GM19238 (cell line): ENCODE results near the gene SSU72.
"Not testable (repeated sequence)": the region's sequence is repeated elsewhere in the genome, so short reads cannot be mapped to it uniquely, and the experiment has no call there.

Experiments used
- DNase-seq: peaks from one replicate; pipeline ENCODE4 v3.0.0; 2011; ENCODE audit warnings: low spot score; ENCODE audit not compliant: insufficient read length

The SSU72 gene

DNA sequence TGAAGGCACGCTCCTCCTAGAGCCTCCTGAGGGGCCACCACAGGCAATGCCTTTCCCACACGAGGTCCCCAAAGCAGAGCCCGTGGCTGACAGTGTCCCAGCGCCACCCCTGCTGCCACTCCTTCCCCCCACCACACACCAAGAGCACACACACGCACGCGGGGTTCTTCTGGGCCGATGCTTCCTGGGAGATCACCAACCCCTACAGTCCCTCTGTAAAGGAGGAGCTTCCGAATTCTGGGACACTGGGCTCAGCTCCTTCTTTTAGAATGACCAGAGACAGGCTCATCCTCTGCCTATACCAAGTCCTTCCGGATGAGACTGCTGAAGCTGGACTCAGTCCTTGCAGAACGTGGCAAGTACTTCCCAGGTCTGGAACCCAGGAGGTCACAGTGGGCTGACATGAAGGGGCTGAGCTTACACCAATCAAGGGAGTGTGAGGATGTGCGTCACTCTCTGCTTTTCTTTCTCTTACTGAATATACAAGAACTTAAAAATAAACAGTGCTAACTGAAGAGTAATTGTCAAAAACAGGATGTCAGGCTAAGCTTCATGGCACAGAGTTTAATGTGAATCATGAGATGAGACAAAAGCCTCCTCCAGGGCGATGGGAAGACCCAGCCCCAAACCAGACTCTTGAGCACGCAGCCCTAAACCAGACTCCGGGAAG lies 12.7 kb downstream of the SSU72 start:
- no peak for DNase-seq

DNA sequence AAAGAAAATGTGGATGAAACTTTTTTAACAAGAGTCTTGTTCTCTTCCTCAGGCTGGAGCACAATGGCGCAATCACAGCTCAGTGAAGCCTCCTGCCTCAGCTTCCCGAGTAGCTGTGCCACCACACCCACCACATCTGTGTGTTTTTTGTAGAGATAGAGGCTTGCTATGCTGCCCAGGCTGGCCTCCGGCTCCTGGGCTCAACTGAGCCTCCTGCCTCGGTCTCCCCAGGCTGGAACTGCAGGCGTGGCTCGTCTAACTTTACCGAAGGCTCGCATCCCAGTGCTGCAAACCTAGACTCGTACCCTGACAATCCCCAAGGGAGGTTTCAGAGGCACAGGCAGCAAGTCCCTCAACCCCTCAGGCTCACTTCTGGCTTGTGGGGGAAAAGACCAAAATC lies 14.5 kb downstream of the SSU72 start:
- no peak for DNase-seq

GRCh38 chr1:1559066-1559465 lies 15.6 kb downstream of the SSU72 start:
- no peak for DNase-seq

- no peak for DNase-seq
These were observed 16.1 kb downstream of the SSU72 start for GRCh38 chr1:1558591-1558990.

DNA sequence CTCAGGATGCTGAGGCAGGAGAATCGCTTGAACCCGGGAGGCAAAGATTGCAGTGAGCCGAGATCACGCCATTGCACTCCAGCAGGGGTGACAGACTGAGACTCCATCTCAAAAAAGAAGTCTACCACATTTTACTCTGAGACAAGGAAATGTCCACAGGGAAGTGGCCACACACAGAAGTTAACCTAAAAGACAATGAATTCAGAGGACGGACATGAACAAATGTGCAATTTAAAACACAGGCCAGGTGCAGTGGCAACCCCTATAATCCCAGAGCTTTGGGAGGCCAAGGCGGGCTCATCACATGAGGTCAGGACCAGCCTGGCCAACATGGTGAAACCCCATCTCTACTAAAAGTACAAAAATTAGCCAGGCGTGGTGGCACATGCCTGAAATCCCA lies 17.0 kb downstream of the SSU72 start:
- DNase-seq = not testable (repeated sequence)

GRCh38 chr1:1556961-1557360 lies 17.7 kb downstream of the SSU72 start:
- DNase-seq = not testable (repeated sequence)

DNA sequence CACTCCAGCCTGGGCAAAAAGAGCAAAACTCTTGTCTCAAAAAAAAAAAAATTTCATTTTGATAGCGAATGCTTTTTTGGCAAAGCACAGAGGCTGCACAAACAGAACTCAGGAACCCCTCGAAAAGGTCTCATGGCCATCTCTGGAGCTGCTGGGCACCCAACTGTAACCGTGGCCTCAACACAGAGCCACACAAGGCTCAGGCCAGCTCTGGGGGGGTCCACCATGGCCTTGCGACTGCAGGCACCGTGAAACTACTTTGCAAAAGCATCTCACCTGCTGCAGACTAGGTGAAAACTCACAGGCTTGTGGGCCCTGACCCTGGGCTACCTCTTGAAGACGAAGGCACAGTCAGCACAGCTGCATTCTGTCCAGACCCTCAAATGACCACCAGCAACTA lies 18.2 kb downstream of the SSU72 start:
- no peak for DNase-seq

GRCh38 chr1:1554926-1555915 lies 19.4 kb downstream of the SSU72 start:
- no peak for DNase-seq

GRCh38 chr1:1554550-1554925 lies 20.1 kb downstream of the SSU72 start:
- no peak for DNase-seq

DNA sequence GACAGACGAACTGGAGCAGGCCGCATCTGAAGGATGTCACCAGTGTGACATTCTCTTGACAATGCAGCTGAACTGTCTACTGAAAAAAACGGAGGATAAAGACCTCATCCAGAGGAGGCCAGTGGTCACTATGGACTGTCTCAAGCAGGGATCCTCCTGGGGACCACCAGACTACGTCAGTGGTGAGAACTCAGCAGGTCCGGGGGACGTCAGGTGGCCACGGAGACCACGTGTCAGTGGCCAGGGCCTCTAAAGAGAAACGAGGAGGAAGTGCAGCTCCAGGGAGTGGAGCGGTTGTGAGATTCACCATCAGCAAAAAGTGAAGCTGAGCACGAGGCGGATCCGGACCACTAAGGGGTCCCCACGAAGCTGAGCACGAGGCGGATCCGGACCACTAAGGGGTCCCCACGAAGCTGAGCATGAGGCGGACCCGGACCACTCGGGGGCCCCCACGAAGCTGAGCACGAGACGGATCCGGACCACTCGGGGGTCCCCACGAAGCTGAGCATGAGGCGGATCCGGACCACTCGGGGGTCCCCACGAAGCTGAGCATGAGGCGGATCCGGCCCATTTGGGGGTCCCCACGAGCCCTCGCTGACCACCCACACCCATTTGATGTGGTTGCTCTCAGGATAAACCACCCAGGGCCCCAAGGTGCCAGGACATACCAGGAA lies 20.7 kb downstream of the SSU72 start:
- no peak for DNase-seq

- no peak for DNase-seq
These were observed 22.4 kb downstream of the SSU72 start for GRCh38 chr1:1552263-1552639.

DNA sequence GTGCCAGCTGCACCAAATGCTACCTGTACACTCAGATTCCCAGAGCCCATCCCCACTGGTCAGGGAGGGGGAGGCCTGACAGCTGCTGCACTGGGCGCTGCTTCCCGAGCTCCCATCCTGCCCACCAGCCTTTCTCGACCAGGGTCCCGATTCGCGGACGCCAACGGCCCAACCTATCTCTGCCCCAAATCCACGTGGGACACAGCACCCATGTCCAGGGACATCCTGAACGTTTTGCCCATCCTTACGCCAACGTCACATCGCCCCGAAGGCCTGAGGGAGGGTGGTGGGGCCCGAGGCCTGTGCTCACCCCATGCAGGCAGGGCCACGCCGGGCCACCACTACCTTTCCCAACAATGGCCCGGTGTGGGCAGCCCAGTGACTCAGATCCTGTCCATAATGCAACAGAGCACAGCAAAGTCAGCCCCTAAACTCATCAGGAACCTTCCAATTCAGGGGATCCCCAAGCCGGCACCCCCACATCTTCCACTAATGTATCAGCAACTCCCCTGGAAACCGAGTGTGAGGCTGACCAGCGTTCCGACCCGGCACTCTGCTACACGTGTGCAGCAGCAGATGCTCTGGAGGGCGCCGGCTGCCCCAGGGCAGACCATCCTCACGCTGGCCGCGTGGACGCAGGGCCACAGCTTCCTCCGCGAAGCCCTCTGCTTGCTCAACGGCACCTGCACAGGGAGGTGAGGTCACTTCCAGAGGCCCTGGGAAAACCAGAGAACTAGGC lies 23.0 kb downstream of the SSU72 start:
- no peak for DNase-seq

DNA sequence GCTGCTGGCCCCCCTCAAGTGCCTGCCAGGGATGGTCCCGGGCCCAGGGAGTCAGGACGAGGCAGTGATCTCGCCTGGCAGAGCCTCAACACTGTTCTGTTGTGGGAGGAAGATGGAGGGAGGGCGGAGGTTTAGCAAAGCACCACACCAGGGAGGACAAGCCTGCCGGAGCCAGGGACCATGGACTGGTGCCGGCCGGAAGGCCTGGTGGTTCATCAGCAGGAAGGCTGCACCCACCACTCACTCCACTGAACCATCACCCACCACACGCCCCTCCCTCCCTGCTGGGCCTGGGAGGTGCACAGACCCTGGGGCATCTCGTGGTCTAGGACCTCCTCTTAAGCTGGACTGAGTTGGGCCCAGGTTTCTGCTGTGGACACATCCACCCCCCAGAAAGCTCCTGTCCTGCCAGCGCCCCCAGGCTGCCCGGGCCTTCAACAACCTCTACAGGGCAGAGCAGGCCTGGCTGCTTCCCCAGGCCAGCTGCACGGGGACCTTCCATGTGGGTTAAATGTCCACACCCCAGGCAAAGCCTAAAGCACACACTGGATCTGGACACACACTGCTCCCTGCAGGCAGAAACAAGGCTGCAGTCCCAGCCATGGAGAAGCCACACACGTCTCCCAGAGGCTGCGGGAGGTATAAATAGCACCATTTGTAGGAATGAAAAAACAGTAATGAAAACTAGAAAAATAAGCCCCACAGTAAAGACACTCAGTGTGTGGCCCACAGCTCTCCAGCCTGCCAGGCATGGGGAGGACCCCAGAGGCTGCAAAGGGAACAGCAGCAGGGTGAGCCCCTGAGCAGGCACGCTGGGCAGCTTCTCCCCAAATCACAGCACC lies 23.9 kb downstream of the SSU72 start:
- DNase-seq = no peak

- no peak for DNase-seq
These were observed 24.6 kb downstream of the SSU72 start for GRCh38 chr1:1550087-1550486.

DNA sequence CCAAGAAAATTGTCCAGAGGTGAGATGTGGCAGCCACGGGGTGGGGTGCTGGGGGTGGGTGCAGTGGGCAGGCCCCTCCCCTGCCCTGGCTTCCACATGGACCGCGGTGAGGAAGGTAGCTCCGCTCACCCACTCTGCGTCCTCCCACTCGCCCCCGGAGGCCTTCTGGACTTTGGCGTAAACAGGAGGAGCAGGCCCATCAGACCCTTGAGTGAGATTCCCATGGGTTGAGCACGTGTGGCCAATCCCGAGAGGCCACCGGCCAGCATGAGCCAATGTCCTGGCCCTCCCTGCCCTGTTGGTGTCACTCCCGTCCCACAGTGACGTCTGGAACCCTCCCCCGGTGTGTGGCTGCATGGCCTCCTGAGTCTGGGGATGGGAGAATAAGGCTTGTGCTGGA lies 26.1 kb downstream of the SSU72 start:
- DNase-seq = no peak

GRCh38 chr1:1547476-1547875 lies 27.2 kb downstream of the SSU72 start:
- DNase-seq = no peak

DNA sequence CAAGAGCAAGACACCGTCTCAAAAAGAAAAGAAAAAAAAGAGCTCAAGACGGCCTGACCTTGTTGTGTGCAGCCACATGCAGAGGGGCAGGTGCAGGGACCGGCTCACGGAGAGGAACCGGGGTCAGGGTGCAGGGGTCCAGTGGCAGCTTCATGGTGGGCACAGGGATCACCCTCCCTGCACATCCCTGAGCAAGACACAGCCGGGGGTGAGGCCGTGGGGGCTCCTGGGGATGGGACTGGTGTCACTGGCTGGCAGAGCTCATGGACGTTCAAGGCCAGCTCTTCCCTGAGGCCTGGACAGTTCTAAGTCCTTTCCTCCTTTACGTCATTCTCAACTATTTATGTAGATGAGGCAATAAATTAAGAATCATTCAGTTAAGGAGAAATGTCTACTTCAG lies 27.7 kb downstream of the SSU72 start:
- DNase-seq = no peak

- no peak for DNase-seq
These were observed 28.5 kb downstream of the SSU72 start for GRCh38 chr1:1545946-1546737.

- no peak for DNase-seq
These were observed 30.1 kb downstream of the SSU72 start for GRCh38 chr1:1544544-1544943.

DNA sequence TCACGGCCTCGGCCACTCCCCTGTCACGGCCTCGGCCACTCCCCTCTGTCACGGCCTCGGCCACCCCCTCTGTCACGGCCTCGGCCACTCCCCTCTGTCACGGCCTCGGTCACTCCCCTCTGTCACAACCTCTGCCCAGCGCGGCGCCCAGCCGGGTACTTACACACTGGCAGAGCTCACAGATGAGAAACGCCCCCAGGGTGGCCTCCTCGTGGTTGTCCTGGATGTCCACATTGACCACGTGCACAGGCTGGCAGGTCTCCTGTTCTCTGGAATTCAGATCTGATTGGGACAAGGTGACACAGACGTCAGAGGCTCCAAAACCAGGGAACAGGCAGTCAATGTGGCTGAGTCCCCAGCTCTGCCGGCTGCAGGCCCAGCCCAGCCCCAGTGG lies 31.0 kb downstream of the SSU72 start:
- no peak for DNase-seq
